GM18867 (cell line): ENCODE results near the gene AGA.

Experiments
- ATAC-seq: cut with Tn5 transposase; IDR thresholded peaks from one replicate; pipeline ENCODE4 v1.9.1; 2021; ENCODE audit warnings: mild to moderate bottlenecking, moderate library complexity; ENCODE audit not compliant: unreplicated experiment

AGA gene

DNA sequence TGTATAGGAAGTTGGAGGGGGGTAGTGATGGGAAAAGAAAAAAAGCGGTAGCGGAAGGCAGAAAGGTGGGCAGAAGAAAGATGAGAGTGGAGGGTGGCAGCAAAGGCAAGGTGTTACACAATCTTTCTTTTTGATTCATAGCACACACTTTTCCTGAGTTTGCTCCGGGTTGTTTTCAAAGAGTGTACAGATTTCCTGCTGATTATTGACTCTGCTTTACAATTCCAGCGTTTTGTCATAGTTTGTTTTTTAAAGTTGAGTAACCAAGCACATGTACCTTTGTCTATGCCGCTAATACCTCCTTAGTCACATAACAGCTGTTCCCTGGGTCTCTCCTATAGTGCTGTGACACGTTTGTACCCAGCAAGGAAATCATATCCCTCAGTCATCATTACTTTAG is 50.3 kb downstream of the AGA start:
- ATAC-seq: no peak

- ATAC-seq: no peak
These were observed 51.0 kb downstream of the AGA start for GRCh38 chr4:177391287-177391686.

- ATAC-seq: no peak
These were observed 55.9 kb downstream of the AGA start for GRCh38 chr4:177386278-177386815.

- peak; percentile 34 for ATAC-seq
These were observed 56.5 kb downstream of the AGA start for GRCh38 chr4:177385576-177386277.

DNA sequence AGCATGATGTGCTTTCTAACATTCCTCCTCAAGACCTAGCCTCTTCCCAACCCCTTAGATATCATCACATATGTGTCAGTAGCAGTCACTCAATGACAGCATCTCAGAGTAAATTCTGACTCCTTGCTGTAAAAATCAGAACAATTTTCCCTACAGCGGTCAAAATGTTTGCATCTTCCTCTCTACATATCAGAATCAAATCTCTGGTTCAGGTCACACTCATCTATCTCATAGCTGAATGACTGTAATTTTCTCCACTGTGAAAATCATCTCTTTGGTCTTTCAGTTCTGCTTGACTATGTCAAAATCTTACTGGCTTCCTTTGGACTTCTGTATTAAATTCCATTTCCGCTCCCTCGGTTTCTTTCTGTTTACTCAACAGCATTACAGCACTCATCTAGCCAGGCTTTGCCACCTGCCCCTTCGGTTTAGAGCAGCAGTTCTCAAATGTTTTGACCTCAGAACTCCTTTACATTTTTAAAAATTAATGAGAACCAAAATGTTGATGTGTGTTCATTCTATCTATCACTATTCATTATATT is 57.3 kb downstream of the AGA start:
- ATAC-seq: no peak

GRCh38 chr4:177381762-177382310 is 60.4 kb downstream of the AGA start:
- ATAC-seq: no peak
